Thymus (tissue), 11 donors: ENCODE data around the gene NRM. TPM values are rescaled to one million over a fixed set of nuclear protein-coding genes. Genes with fewer than 3 reads are reported as not detected.

Experiments used
- DNase-seq, 9 donors: peaks; one replicate each; pipeline ENCODE4 v3.0.0-alpha.2; 2013; ENCODE audit warnings: low spot score in 9 of 9, low read depth in 6 of 9, missing footprints in 1 of 9
- H3K27ac ChIP-seq, 2 donors: one replicate each; pipeline ENCODE4 v1.5.1; 2013; ENCODE audit warnings: control low read depth in 1 of 2, low read depth in 1 of 2, low read length in 1 of 2, mild to moderate bottlenecking in 1 of 2, moderate library complexity in 1 of 2
- H3K27me3 ChIP-seq, 2 donors: one replicate each; pipeline ENCODE4 v1.5.1; 2013; ENCODE audit warnings: low read length in 1 of 2; ENCODE audit not compliant: control insufficient read depth in 2 of 2, insufficient read depth in 1 of 2
- H3K36me3 ChIP-seq, 2 donors: one replicate each; pipeline ENCODE4 v1.5.1; 2013; ENCODE audit warnings: low read length in 1 of 2, mild to moderate bottlenecking in 1 of 2, moderate library complexity in 1 of 2; ENCODE audit not compliant: control insufficient read depth in 2 of 2, insufficient read depth in 2 of 2
- H3K4me1 ChIP-seq, 2 donors: one replicate each; pipeline ENCODE4 v1.5.1; 2013; ENCODE audit warnings: low read length in 2 of 2; ENCODE audit not compliant: control insufficient read depth in 2 of 2, insufficient read depth in 2 of 2
- H3K4me3 ChIP-seq, 2 donors: one replicate each; pipeline ENCODE4 v1.5.1; 2013; ENCODE audit warnings: low read length in 2 of 2, control low read depth in 1 of 2, mild to moderate bottlenecking in 1 of 2
- H3K9me3 ChIP-seq, 2 donors: one replicate each; pipeline ENCODE4 v1.5.1; 2013; ENCODE audit warnings: low read length in 1 of 2, mild to moderate bottlenecking in 1 of 2; ENCODE audit not compliant: control insufficient read depth in 2 of 2, insufficient read depth in 1 of 2
- WGBS: extraction: QIAGEN DNeasy Blood & Tissue Kit; methylation state at CpG from one replicate; pipeline ENCODE4 v1.1.7; 2013; 5-methylcytosine and 5-hydroxymethylcytosine counted together
- polyA plus RNA-seq: library from polyadenylated mRNA; stranded (reverse); fragments of 200-250 nt; gene quantifications from one replicate; pipeline ENCODE4 v1.2.3, GENCODE V29; 2013
- total RNA-seq: library from RNA; stranded (reverse); fragments of 120-200 nt; gene quantifications from one replicate; pipeline ENCODE4 v1.2.4, GENCODE V29; 2013
- donor health status: healthy.

The NRM gene
- total and polyA plus RNA-seq, 2 donors, result 6.5 to 10.4 TPM

DNA sequence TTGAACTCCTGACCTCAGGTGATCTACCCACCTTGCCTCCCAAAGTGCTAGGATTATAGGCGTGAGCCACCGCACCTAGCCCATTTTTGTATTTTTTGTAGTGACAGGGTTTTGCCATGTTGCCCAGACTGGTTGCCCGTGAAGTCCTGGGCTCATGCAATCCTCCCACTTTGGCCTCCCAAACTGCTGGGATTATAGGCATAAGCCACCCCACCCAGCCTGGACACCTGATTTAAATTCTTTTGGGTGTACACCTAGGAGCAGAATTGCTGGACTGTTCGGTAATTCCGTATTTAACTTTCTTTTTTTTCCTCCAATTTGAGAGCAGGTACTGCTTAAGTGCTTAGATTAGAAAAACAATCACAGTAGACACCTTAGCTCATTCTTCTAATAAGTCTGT is 5.6 kb upstream of the NRM start:
- H3K4me1 ChIP-seq, result no peaks in the 10 kb centered on the region
- DNase-seq, result no peak
- no peaks in the 10 kb centered on the region for H3K9me3 ChIP-seq
- H3K36me3 ChIP-seq, result peaks cover 12 to 14% of the 10 kb centered on the region in 2 donors
- H3K27me3 ChIP-seq, result no peaks in the 10 kb centered on the region
- H3K27ac ChIP-seq, result no peak overlapping the region
- WGBS, result 97% methylated on average over 5 of the region's 5 CpGs
- no peak overlapping the region for H3K4me3 ChIP-seq

DNA sequence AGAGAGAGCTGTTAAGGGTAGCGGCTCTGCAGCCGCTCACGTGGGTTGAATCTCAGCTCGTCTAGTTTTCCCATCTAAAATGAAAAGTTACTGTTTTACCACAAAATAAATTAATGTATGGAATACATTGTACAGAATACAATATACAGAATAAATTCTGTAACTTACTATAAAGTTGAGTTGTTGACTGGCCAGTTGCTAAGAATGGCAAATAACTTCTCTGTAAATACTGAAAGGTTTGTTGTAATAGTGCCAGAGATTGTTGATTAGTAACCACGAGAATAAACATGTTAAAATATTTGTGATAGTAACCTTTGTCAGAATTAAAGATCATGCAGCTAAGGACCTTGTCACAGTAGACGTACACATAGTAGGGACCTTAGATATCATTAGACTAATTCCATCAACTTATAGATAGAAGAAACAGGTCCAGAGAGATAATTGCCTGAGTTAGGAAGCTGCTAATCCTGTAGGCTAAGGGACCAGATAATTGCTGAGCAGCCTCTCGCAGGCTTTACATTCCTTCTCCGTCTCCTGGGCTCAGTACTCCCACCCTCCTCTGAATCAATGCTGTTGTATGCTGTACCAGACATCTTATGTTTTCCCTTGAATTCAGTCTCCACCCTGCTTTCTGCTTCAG is 544 bp upstream of the NRM start:
- H3K4me3 ChIP-seq, result peak overlapping the region; percentile 80 to 90
- no peaks in the 10 kb centered on the region for H3K27me3 ChIP-seq
- no peaks in the 10 kb centered on the region for H3K9me3 ChIP-seq
- peaks cover 14 to 40% of the 10 kb centered on the region in 2 donors for H3K4me1 ChIP-seq
- no peak for DNase-seq
- H3K36me3 ChIP-seq, result no peaks in the 10 kb centered on the region
- H3K27ac ChIP-seq, result peak overlapping the region in 1 of 2 donors; percentile 62
- 38% methylated on average over 8 of the region's 8 CpGs for WGBS

DNA sequence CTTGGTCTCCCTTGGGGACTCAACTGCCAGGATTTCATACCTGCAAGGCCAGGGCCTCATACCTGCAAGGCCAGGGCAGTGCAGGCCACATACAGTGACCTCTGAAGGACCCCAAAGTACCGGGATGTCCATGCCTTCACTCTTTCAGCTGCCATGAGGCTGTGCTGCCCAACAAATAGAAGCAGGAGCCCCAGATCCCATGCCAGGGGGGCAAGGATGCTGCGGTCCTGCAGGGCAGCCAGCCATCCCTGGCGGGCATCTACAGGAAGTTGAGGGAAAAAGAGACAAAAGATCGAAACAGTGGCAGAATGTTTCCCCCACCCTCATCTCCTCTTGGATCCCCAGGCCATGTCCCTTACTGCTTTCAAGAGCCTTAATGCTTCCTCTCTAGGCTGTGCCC is 799 bp downstream of the NRM start:
- Histone ChIP-seq H3K27ac (peak overlapping the region in 1 of 2 donors; percentile 78), H3K27me3 (no peaks in the 10 kb centered on the region), H3K4me3 (peak overlapping the region; percentile 80 to 90), H3K4me1 (peaks cover 22 to 53% of the 10 kb centered on the region in 2 donors), H3K36me3 (no peaks in the 10 kb centered on the region), H3K9me3 (no peaks in the 10 kb centered on the region)
- DNase-seq, result no peak
- 60% methylated on average over 4 of the region's 4 CpGs for WGBS

DNA sequence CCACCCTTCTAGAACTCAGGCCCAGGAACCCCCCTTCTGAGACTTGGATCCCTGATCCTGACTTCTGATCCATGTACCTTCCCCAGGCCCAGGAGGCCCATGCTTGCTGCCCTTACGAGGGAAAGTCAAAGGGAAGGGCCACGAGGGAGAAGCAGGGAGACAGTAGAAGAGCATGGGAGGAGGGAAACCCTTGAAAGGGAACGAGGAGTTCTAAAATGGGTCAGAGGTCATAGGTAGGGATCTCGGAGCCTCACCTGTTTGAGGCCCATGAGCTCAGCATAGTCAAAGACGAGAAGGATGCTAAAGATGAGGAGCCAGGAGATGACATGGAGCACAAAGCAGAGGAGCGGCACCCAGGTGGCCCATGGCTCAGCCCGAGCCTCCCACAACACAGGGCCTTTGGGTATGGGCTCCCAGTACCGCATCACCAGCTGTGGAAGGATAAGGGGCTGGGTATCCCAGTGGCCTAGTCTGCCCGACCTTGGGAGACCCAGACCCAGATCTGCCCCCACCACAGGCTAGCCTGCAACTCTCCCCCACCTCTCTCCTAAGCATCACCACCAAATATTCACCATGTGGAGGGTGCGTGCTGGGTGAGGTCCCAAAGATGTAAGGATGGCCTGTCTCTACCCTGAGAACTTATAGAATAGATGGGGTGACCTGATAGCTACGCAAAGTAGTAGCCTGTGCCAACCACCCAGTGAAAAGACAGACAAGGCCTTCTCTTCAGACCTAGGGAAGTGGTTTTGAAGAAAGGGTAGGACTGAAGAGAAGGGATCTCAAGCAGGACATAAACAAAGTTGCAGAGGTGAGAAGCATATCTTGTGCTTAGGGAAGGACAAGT is 1.5 kb downstream of the NRM start:
- H3K36me3 ChIP-seq, result no peaks in the 10 kb centered on the region
- H3K27me3 ChIP-seq, result no peaks in the 10 kb centered on the region
- 95% methylated on average over 11 of the region's 11 CpGs for WGBS
- no peak overlapping the region for H3K27ac ChIP-seq
- no peaks in the 10 kb centered on the region for H3K9me3 ChIP-seq
- no peak for DNase-seq
- H3K4me3 ChIP-seq, result peak overlapping the region in 1 of 2 donors; percentile 90
- peaks cover 24 to 57% of the 10 kb centered on the region in 2 donors for H3K4me1 ChIP-seq

DNA sequence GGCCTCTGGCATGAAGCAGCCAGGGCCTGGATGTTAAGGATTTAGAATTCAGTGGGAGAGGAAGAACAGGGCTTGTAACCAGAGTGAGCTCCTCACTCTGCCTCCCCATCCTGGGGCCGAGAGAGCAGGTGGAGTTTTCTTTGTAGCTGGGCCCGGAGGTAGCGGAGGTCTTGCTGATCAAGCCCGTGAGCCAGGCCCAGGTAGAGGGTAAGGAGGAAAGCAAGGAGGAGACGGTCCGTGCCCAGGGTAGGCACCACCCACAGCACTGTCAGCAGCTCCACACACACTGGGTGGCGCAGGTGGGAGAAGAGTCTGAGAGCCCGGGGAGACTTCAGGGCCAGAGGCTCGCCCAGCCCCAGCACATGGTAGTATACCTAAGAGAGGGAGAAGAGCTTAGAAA is 2.2 kb downstream of the NRM start:
- Histone ChIP-seq H3K36me3 (peaks cover 0 to under 1% of the 10 kb centered on the region in 2 donors), H3K27me3 (no peaks in the 10 kb centered on the region), H3K4me1 (peaks cover 24 to 61% of the 10 kb centered on the region in 2 donors), H3K4me3 (peak overlapping the region in 1 of 2 donors; percentile 89), H3K27ac (no peak overlapping the region), H3K9me3 (no peaks in the 10 kb centered on the region)
- no peak for DNase-seq
- WGBS, result 94% methylated on average over 9 of the region's 9 CpGs

DNA sequence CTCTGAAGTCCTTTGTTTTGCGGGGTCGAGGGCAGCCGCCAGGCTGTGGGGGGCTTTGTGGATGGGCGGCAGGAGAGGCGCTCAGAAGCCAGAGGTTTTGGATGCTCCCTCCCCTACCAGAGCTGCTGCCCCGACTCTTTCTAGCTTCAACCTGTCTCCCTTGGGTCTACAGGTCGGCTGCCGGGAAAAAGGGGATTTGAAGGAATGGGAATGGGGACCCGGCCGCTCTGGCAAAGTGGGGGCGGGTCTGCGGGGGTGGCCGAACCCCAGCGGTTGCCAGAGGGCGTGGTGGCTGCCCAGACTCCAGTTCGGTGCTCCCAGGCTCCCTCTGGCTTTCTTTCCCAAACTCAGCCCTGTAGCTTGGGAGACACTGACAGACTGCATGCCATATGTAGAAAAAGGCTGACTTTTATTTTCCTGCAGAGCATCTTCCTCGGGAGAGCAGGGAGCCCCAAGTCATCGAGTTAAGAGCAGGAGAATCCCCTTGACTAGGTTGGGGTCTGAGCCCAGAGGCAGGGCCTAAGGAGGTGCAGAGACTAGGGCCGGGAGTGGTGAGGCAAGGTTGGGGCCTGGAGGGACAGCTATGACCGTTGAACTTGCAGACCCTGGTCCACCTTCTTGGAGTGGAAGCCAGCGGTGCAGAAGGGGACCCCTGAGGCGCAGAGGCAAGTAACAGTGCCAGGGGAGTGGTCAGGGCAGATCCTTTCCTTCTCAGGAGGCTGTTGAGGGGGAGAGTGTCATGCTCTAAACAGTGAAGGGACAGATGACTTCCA is 2.9 kb downstream of the NRM start:
- Histone ChIP-seq H3K9me3 (no peaks in the 10 kb centered on the region), H3K27me3 (no peaks in the 10 kb centered on the region), H3K4me1 (peaks cover 24 to 68% of the 10 kb centered on the region in 2 donors), H3K36me3 (peaks cover 0 to 3% of the 10 kb centered on the region in 2 donors), H3K27ac (peak overlapping the region; percentile 88 to 92), H3K4me3 (peak overlapping the region; percentile 65 to 89)
- no peak for DNase-seq
- 36% methylated on average over 22 of the region's 22 CpGs for WGBS

DNA sequence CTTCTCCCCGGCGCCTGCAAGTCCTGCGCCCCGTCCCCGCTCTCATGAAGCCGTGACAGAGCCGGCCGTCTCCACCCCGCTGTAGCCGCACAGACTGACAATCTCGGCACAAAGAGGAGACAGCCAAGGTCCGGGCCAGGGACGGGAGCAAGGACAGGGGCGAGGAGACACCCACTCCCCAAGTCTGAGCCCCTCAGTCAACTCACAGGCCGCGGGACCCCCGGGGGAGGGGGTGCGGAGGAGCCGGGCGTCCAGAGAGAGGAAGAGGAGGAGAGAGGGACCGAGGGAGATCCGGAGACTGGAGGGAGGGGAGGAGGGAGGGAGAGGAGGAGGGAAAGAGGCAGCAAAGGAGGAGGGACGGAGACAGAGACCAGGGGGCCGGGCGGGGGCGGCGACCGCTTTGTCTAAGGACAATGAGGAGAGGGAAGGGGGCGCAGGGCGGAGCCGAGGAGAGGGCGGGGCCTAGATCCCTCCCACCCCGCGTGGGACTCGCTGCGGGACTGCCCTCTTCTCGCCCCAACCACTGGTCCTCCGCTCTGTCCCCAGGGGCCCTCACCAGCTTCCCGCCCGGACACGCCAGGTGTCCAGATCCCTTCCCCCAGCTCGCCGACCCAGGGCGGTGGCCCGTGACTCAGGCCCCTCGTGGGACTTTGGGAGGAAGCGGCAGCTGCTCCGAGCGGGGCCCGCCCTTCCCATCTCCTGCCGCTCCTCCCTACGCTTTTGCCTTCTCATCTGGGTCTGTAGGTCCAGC is 3.7 kb downstream of the NRM start:
- Histone ChIP-seq H3K4me3 (peak overlapping the region; percentile 65 to 89), H3K36me3 (peaks cover 0 to 6% of the 10 kb centered on the region in 2 donors), H3K9me3 (peaks cover 0 to 6% of the 10 kb centered on the region in 2 donors), H3K27me3 (no peaks in the 10 kb centered on the region), H3K4me1 (peaks cover 24 to 76% of the 10 kb centered on the region in 2 donors), H3K27ac (peak overlapping the region; percentile 88 to 92)
- 1% methylated on average over 52 of the region's 52 CpGs for WGBS
- peak in 5 of 9 donors; percentile 41 to 78 (median 70) for DNase-seq

DNA sequence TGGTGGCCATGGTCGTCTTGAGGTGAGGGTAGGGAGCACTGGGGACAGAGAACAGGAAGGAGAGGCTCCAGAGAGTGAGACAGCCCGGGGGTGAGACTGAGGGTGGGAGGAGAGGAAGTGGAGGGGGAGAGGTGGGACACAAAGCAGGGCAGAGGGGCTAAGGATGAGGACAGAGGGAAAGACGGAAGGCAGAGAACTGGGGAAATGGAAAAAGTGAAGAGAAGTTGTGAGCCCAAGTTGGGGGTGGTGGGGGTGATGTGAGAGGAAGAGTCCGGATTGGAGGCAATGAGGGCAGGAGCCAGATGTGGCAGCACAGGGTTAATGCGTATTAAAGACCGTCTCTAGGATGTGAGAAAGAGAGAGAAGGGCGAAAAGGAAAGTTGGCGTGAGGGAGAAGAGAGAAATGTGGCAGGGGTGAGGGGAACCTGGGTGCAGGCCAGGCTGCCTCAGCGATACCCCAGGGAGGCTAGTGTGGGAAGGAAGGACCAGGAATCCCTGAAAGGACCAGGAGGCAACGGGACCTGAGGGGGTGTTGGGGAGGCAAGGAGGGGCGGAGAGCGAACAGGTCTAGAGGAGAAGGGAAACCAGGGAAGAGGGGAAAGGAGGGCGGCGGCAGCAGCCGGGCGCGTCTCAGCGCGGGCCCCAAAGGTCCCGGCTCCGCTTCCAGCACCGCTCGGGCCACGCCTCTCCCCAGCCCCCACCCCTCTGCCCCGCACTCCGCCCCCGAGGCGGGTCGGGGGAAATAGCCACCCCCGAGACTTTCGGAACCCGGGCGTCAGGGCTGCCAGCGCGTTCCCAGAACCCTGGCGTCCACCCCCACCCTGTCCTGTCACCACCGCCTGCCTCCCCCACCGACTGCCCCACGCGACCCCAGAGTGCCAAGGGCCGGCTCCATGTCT is 4.5 kb downstream of the NRM start, which contains the start of gene PPP1R18:
Gene PPP1R18, minus strand, starts transcription at position 637 of the 899 bp plus-strand sequence. Its CDS starts 627 bp downstream, at position 10.
- peaks cover 30 to 84% of the 10 kb centered on the region in 2 donors for H3K4me1 ChIP-seq
- peak within 1 kb of the TSS; percentile 98 to 99 for H3K27ac ChIP-seq
- under 1% methylated on average over 41 of the region's 41 CpGs for WGBS
- DNase-seq, result peak in 3 of 9 donors; percentile 23 to 81 (median 70)
- peak within 1 kb of the TSS; percentile 65 to 89 for H3K4me3 ChIP-seq
- no peaks in the 10 kb centered on the region for H3K27me3 ChIP-seq
- peaks cover under 1 to 13% of the 10 kb centered on the region in 2 donors for H3K36me3 ChIP-seq
- peaks cover 0 to 8% of the 10 kb centered on the region in 2 donors for H3K9me3 ChIP-seq
